ENCODE data around the gene P2RX6.
"Not testable (repeated sequence)": the region's sequence is repeated elsewhere in the genome, so short reads cannot be mapped to it uniquely, and the experiment has no call there.

Gene P2RX6

DNA sequence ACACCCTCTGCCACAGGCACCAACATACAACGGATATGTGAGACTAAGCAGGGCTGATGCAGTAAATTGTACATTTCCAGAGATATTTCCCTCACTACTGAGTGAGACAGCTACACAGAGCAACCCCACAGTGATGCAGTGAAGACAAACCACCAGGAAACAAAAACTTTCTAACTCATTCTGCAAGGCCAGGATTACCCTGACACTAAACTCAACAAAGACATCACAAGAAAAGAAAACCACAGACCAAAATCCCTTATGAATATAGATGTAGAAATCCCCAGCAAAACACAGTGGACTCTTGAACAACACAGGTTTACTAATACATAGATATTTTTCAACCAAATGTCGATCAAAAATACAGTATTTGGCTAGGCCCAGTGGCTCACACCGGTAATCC lies 18.9 kb downstream of the P2RX6 start:
- no peak for DNase-seq

GRCh38 chr22:21034989-21035388 lies 20.0 kb downstream of the P2RX6 start:
- no peak for DNase-seq

DNA sequence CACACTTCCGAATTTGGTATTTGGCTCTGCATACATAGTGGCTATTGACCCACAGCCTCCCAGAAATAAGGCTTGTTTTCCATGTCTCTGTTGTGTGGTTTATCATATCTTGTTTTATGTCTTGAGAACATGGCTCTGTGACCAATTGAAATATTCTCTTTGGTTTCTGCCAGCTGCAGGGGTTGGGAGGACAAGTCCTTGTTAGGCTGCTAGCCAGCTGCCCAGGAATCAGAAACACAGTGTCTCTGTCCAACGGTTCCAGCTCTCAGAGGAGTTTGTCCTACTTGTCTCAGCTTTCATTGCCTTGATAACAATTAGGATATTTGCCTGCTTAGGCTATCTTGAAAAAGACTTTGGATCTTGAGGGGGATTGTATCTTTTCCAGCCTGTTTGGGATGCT lies 23.4 kb downstream of the P2RX6 start:
- DNase-seq = no peak

DNA sequence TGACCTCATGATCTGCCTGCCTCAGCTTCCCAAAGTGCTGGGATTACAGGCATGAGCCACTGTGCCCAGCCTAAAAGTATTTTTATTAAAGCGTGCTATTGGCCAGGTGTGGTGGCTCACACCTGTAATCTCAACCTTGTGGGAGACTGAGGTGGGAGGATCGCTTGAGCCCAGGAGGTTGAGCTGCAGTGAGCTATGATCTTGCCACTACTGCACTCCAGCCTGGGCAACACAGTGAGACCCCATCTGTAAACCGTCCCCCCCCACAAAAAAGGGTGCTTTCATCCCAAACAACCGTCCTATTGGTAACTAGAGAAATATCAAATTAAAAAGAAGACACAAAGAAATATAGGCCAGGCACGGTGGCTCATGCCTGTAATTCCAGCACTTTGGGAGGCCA lies 24.2 kb downstream of the P2RX6 start:
- not testable (repeated sequence) for DNase-seq

DNA sequence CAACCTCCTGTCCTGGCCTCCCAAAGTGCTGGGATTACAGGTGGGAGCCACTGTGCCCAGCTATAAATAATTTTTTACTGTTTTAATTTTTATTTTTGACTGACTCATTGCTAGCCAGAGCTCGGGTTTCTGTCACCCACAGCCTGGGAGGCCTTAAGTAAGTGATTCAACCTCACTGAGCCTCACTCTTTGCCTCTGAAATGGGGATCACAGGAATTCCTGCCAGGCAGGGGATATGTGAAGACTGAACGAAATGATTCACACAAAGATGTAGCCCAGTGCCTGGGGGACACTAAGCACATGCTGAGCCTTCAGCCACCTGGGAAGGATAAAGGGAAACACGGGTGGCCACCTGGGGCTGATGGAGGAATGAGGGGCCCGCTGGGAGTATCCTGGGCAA lies 27.0 kb downstream of the P2RX6 start:
- no peak for DNase-seq

DNA sequence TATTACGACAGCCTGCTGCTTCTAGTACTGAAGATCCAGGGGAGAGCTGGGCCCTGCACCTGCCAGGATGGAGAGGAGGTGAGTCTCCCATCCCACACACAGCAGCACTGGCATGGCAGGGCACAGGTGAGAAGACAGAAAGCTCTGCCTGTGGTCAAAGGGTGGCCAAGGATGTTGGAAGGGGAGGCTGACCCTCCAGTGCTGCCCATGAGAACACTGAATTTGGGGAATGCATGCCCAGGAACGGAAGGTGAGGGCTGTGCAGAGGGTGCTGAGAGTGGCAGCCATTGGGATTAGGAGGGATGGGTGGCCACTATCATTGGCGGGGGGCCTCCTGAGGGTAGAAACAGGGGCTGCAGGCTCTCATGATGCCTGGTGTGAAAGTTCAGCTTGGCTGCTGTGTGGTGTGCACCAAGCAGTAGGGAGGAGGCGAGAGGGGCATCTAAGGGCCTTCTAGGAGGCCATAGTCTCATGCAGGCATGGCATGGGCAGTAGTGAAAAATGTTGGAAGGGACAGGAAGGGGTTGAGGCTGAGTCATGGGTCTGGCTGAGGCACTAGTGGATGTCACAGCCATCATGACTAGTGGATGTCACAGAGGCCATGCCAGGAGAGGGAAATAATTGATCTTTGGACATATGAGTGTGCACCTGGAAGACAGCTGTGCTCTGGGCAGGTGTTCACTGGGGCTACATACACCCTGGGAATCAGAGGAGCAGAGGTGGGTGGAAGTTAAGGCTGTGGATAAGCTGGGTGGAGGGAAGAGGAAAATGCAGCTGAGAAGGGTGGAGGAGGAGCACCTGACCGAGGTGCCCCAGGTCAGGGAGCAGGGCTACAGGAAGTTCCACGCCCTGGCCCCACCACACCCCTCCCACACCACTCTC lies 28.3 kb downstream of the P2RX6 start:
- DNase-seq = no peak

DNA sequence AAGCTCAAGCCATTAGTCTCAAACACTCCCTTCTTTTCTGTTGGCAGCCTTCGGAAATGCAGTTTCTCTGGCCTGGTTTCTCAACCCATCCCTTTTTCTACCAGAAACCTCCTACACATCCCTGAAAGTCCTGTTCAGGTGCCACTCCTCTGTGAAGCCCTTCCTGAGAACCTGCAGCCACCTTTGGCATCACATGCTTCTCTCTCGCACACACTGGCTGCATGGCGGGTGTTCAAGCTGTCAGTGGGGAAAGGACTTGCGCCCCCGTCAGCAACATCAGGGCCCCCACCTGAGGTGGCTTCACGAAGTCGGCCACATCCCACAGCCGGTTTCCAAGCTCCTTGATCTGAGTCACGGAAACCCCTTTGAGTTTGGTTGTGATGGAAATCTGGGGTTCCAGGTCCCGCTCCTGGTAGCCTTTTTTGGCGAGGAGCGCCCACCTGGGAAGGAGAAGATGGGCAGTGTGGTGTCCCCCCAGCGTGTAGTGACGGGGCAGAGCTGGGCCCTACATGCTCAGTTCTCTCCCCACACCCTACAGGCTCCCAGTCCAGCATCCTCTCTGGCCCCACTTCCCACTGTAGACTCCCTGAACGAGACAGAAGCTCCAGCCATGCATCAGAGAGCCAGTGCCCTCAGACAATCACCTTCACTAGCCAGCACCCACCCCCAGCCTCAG lies 29.0 kb downstream of the P2RX6 start:
- DNase-seq = no peak

GRCh38 chr22:21044931-21045584 lies 30.1 kb downstream of the P2RX6 start:
- DNase-seq = no peak

DNA sequence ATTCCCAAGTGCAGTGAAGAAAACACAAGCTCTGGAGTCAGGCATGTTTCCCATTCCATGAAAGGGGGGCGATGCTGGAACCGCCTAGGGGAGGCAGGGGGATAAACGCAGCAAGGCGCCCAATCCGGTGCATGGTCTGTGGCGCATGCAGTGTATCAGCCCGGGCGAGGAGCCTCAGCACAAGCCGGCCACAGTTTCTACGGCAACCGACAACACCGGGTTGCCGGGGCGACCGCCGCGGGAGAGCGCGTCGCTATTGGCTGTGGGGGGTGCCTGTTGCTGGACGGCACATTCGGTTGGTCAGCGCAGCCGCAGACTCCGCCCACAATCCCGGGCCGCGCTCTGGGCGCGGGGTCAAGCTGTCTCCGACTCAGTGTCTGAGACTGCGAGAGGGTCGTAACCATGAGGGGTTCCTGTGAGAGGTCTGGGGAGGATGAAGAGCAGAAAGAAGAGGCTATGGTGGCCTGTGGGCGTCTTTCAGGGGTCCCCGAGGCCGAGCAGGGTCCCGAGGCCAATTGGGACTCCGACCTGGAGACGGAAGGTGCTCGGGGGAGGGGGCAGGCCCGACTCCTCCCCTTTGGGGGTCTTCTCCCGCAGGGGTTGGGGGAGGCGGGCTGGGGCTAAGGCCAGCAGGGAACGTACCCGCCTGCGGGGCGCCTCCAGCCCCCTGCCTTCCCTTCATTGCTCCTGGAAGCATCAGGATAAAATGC lies 30.8 kb downstream of the P2RX6 start, which contains the start of gene LRRC74B:
LRRC74B (plus strand) TSS at position 362 of the 710 bp plus-strand sequence; CDS start at position 403, 41 bp downstream.
- peak; percentile 88 for DNase-seq

DNA sequence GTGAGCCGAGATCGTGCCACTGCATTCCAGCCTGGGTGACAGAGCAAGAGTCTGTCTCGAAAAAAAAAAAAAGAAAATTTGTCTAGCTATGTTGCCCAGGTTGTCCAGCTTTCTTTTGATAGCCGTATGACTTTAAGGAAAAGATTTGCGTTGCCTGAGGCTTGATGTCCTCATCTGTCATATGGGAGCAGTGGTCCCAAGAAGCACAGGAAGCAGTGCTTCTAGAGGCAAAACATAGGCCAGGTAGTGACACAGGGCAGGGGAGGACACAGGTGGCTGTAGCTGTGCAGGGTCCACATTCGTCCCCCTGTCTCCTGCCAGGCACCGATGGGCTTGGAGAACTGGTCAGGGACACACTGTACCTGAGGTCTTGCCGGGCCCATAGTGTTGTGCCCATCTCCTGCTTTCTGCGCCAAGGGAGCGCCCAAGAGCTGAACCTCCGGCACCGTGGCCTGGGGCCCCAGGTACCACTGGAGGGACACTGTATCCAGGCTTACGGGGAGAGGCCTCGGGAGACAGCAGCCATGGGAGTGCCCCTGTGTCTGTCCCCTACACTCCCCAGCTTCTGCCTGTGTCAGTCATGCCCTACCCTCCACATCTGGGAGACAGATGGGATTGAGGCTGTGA lies 32.2 kb downstream of the P2RX6 start:
- no peak for DNase-seq

DNA sequence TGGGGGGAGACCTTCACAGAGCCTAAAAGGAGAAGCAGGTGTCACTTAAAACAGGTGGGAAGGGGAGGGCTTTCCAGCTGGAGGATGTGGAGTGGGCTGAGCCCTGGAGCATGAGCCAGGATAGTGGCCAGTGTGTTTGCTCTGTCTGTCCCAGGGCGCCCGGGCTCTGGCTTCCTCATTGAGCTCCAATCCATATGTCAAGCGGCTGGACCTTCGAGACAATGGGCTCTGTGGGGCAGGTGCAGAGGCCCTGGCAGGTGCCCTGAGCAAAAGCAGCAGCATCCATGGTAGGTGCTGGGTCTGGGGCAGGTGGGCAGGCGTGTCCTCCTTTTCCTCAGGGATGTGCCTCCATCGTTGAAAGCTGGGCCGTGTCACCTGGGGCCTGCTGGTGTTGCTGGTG lies 32.8 kb downstream of the P2RX6 start:
- DNase-seq = no peak

DNA sequence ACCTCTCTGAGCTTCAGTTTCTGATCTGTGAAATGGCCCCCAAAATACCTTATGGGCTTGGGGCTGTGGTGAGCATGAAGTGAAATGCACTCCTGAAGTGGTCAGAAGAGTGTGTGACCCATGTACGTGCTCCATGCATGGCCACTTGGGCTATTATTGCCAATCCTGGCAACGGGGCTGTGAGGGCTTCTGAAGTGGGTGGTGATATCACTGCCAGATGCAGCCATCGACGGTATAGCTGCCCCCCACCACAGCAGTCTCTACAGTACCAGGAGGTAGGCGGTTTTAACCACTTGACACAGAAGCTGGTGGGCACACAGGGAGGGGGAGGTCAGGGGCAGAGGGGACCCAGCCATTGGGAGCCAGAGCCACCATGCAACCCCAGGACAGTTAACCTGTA lies 33.5 kb downstream of the P2RX6 start:
- not testable (repeated sequence) for DNase-seq

- DNase-seq = not testable (repeated sequence)
These were observed 34.0 kb downstream of the P2RX6 start for GRCh38 chr22:21048965-21049364.

- DNase-seq = no peak
These were observed 36.3 kb downstream of the P2RX6 start for GRCh38 chr22:21051145-21051830.

DNA sequence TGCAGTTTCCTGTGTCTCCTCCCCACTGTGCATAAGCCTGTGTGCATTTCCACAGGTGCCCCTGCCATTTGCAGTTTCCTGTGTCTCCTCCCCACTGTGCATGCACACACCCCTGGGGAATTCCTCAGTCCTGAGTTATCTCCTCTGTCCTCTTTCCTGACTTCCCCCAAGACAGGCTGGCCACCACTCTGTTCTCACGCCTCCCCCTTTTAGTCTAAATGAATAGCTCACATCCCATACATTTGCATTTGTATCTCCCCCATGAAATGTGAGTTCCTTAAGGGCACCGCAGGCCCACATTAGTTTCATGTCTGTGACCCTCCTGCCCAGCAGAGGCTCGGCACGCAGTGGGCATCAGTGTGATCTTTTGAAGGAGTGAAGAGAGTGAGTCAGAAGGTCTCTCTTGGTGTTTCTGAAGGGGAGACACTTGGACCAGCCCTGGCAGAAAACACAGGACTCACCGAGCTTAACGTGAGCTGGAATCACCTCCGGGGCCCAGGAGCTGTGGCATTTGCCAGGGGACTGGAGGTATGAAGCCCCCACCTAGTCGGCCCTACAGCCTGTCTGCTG lies 37.0 kb downstream of the P2RX6 start:
- DNase-seq = no peak

DNA sequence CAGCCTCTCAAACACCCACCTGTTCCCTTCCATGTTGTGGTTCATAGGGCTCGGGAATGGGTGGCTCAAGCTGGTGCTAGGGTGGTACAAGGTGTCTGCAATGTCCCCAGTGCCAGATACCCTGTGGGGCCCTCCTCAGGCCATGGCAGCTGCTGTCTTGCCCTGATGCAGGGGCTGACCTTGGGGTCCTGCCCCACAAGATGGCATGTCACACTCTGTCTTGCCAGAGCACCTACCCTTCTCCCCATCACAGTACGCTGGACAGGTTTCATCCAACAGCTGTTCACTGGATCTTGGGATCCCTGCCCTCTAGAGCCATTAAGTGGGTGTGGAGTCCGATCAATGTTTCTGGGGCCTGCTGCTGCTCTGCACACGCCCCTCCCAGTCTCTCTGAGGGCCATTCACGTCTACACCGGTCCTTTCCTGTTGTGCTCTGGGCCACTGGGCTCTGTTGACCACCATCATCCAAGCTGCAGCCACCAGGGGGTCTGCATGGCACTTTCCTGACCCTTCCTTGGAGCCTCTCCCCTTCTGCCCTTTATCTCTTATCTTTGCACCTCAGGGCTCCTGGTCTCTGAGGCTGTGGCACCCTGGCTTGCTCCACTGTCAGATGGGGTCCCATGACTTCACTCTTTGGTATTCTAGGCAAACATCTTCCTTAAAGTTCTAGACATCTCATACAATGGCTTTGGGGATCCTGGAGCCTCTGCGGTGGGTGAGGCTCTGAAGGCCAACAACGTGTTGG lies 37.9 kb downstream of the P2RX6 start:
- no peak for DNase-seq

GRCh38 chr22:21054046-21054713 lies 39.2 kb downstream of the P2RX6 start:
- no peak for DNase-seq

GRCh38 chr22:21054714-21055563 lies 40.0 kb downstream of the P2RX6 start:
- DNase-seq = no peak

DNA sequence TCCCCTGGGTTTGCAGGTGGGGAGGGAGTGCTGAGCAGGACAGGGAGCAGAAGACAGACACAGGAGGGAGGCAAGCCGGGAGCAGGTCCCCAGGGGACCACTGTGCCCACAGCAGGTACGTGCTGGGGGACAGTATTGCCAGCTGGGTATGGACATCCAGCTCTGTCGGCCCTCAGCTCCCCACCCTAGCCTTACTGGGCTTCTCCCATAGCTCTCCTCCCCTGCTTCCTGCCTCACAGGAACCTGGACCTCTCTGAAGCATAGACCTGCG lies 40.5 kb downstream of the P2RX6 start:
- no peak for DNase-seq
